ENCODE measurements around the gene ARHGEF33. TPM values are rescaled to one million over a fixed set of nuclear protein-coding genes. Genes with fewer than 3 reads are reported as not detected.

ARHGEF33 gene
- total RNA-seq, 2 experiments from 2014 or later, result 0.42 to 0.89 TPM

DNA sequence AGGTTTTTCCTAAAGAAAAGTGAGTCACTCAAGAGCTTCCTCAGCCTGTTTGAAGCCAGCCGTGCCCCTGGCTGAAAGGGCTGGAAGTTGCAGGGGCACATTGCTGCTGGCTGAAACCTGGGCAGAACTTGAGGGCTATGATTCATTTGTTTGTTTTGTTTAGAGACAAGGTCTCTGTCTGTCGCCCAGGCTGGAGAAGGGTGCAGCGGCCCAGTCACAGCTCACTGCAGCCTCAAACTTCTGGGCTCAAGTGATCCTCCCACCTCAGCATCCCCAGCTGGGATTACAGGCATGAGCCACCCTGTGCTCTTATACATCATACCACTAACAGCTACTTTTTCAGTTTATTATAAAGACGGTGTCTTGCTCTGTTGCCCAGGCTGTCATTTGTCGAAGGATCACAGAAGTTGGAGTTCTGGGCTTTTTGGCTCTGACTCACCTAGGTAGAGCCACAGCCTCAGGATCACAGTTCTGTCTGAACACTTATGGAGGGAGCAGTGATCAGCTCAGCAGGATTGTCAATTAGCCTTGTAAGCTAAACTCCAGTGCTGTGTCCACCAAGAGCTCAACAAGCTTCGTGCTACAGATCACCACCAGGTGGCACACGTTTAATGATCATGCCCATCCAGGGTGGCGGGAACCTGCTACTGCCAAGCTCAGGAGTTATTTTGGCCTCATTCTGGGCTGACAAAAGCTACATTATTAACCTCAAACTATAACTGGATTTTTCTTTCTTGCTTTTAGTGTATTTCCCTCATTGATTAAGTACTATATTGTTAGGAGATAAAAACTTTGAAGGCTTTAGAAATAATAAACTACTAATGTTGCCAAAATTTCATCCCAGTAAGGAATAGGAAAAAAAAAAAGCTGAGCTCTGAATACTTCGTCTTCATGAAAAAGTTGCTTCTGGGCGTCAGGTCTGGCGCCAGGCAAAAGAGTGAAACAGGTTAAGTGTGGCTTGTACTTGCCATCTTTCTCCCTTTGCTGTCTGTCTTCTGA lies 57.9 kb downstream of the ARHGEF33 start:
- ChIA-PET CTCF (interaction anchor here (0.7 to 3.1 kb wide), 13 partner anchors 10 to 284 kb away, joined by 3 to 21 read pairs (median 3); partner anchors contain the start of genes DHX57 and MORN2), POLR2A (no interaction called here)

DNA sequence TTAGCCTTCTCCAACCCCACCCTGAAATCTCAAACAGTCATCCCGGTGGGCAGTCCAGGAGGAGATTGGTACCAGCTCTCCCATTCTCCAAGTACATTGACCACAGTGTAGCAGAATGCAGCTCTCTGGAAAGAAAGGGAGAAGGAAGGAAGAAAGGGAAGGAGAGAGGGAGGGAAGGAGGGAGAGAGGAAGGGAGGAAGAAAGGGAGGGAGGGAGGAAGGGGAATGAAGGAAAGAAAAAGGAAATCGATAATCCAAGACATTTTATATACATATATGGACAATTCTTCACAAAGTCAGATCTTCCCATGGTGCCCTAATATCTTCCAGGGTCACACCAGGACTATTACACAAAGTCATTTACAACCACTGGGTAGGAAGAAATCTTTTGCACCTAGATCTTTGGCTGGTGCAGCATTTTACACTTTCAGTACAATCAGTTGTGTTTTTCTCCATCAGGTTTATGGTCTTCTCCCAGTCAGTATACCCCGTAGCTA lies 58.8 kb downstream of the ARHGEF33 start:
- CTCF ChIA-PET, result interaction anchor here (0.7 to 3.1 kb wide), 7 partner anchors 9 to 281 kb away, joined by 3 to 21 read pairs (median 4); partner anchors contain the start of genes DHX57 and MORN2
- POLR2A ChIA-PET, result no interaction called here

DNA sequence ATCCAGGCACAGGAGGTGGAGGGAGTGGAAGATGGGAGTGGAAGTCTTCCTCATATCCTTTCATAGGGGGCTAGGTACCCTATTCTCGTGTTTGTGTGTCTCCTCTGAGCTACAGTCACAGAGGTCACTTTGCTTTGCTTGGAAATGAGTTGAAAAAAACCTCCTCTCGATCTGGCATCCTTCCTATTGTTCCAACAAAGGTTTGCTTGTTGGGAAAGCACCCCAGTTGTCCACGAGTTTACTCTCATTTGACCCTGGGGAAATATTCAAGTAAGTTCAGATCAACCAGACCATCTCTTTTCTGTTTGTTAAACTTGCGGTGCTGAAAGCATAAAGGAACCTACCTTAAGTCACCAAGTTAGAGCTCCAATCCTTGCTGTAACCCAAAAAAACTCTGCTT lies 59.3 kb downstream of the ARHGEF33 start:
- ChIA-PET POLR2A (no interaction called here), CTCF (interaction anchor here (2.3 kb wide), 1 partner anchor 11 kb away, joined by 8 read pairs; no protein-coding TSS in a partner anchor)

DNA sequence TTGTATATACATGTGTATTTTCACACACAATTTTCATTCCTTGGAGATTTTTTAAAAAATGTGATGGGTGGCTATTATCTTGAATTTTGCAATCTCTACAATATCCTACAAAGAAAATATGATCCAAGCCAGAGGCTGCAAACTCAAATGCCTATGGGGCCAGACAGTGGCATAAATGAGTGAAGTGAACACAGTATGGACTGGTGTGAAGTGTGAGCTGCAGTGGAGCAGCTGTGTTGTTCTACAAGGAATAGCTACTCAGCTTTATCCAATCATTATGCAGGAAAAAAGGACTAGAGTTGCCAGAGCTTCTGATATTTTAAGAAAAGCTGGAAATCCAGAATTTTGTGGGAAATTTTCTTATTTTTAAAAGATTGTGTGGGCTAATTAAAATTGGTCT lies 62.1 kb downstream of the ARHGEF33 start:
- CTCF ChIA-PET, result no interaction called here

DNA sequence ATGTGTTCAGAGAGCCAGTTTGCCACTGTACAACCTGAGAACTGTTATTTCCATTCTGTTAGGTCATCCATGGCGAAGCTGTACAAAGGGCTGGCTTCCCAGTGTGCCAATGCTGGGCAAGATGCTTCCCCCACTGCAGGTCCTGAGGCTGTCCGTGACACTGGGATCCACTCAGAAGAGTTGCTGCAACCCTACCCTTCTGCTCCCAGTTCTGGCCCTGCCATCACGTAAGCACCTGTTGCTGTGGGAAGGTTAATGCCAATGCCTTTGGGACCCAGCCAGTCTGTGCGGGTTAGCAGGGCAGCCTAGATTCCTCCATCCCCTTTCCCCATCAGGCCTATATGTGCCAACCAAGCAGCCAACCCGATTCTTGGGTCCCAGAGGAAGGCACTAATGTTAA lies 68.3 kb downstream of the ARHGEF33 start:
- POLR2A ChIA-PET, result no interaction called here
- CTCF ChIA-PET, result interaction anchor here (1.5 kb wide), 1 partner anchor 10 kb away, joined by 3 read pairs; no protein-coding TSS in a partner anchor

More for the DNA sequence above, 62.1 kb downstream of the ARHGEF33 start:
- POLR2A ChIA-PET, result no interaction called here

DNA sequence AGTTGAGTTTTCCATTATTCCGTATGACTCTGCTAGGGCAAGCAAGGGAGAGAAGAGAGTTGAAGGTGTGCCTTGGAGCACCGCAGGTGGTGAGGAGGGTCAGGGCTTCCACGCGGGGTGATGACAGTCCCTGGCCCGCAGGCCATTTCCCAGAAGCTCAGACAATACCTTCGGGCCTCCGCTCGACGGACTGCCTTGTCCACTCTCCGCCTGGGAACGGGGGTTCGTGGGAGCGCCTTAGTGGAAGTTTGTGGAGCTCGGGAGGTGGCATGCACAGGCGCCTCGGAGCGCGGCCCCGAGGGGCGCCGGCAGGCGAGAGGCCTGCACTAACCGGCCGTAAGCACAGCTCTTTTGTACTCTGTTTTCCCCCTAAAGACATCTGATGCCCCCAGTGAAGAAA lies 69.8 kb downstream of the ARHGEF33 start:
- POLR2A ChIA-PET, result interaction anchor here (0.6 kb wide), 1 partner anchor 388 kb away, joined by 3 read pairs; no protein-coding TSS in a partner anchor
- CTCF ChIA-PET, result interaction anchor here (0.9 to 2.6 kb wide), 4 partner anchors 9 to 269 kb away, joined by 3 to 8 read pairs (median 3); no protein-coding TSS in a partner anchor

DNA sequence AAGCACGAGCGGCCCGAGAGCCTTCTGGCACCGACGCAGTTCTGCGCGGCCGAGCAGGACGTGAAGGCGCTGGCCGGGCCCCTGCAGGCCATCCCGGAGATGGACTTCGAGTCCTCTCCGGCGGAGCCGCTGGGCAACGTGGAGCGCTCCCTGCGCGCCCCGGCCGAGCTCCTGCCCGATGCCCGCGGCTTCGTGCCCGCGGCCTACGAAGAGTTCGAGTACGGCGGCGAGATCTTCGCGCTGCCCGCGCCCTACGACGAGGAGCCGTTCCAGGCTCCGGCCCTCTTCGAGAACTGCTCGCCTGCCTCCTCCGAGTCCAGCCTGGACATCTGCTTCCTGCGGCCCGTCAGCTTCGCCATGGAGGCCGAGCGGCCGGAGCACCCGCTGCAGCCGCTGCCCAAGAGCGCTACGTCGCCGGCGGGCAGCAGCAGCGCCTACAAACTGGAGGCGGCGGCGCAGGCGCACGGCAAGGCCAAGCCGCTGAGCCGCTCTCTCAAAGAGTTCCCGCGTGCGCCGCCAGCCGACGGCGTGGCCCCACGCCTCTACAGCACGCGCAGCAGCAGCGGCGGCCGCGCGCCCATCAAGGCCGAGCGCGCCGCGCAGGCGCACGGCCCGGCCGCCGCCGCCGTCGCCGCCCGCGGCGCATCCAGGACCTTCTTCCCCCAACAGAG lies 70.4 kb downstream of the ARHGEF33 start:
- CTCF ChIA-PET, result interaction anchor here (0.6 to 2.6 kb wide), 5 partner anchors 10 to 412 kb away, joined by 3 to 8 read pairs (median 3); no protein-coding TSS in a partner anchor
- POLR2A ChIA-PET, result interaction anchor here (0.6 kb wide), 1 partner anchor 387 kb away, joined by 3 read pairs; no protein-coding TSS in a partner anchor

DNA sequence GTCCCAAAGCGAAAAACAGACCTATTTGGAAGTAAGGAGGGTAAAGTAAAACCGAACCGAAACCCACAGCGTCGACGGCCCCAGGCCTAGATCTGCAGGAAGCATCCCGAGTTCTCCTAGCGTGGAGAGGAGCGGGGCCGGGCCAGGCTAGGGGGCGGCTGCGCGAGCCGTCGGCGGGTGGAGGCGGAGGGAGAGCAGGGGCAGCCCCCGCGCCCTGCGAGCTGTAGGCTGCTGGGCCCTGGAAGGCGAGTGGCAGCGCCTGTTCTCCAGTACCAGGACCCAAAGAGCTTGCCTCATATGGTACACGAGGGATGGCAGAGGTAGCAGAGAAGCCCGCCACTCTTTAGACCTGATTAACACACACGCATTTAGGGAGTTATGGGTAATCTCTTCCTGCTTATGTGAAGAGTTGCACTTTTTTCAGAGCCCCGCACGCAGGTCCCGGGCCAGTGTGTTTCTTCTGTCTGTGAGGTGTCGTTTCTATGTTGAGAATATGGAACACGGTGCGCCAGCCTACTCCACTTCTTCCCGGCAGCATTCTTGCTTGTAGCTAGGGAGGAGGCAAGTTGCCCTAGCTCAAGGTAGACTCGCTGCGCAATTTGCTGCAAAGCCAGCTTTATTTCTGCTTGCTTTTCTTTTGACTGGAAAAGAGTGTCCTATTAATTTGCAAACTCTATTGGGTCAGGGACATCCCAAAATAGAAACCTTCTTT lies 71.1 kb downstream of the ARHGEF33 start:
- ChIA-PET CTCF (interaction anchor here (0.6 to 2.6 kb wide), 3 partner anchors 11 to 413 kb away, joined by 3 to 8 read pairs (median 4); no protein-coding TSS in a partner anchor), POLR2A (no interaction called here)

DNA sequence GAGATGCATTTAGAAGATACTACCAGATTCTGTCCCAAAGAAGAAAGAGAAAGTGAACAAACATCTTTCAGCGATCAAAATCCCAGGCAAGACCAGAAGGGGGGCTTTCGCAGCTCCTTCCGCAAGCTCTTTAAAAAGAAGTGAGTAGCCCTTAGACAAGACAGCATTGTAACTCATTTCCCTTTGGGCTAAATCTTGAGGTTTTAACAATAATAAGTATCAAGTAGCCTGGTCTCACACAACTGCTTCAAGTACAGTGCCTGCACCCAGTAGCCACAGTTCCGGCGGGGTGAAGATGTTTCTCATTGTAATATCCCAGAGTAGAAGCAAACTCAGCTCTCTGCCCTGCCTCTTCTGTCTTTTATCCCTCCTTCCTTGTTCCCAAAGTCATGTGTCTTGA lies 76.3 kb downstream of the ARHGEF33 start:
- CTCF ChIA-PET, result interaction anchor here (0.6 kb wide), 1 partner anchor 137 kb away, joined by 5 read pairs; no protein-coding TSS in a partner anchor

DNA sequence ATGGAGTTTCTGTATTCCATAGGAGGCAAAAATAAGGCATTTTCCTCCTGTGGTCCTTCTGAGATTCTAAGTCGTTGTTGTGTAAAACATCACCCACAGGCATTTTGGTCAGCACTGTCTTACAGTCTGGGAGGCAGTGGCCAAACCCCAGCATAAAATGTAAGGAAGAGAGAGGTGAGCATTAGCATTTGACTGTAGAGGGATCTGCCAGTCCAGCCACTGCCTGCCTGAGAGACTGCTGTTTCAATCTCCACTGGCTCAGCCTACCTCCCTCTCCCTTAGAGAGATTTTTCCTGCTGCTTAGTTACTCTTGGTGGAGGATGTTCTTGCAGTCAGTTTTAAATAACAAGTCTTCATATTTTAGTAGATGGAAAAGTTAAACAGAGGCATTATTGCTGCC lies 77.0 kb downstream of the ARHGEF33 start:
- POLR2A ChIA-PET, result no interaction called here
- CTCF ChIA-PET, result no interaction called here

More for the DNA sequence above, 76.3 kb downstream of the ARHGEF33 start:
- POLR2A ChIA-PET, result no interaction called here

DNA sequence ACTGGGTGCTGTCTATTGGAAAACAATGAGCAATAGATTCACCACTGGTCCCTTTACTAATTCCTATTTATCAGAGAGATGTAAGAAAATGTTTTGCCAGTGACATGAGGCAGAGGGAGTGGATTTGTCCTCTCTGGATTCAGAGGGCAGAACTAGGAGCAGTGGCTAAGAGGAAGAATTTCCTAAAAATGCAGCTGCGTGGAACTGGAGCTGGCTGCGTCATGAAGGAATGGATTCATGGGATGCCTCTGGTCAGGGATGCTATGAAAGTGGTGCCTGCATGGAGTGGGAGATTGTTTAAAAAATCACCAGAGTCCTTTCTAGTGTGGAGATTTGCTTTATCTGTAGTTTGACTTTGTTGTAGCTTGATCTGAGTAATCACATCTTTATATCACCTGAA lies 78.3 kb downstream of the ARHGEF33 start:
- ChIA-PET CTCF (no interaction called here), POLR2A (no interaction called here)

DNA sequence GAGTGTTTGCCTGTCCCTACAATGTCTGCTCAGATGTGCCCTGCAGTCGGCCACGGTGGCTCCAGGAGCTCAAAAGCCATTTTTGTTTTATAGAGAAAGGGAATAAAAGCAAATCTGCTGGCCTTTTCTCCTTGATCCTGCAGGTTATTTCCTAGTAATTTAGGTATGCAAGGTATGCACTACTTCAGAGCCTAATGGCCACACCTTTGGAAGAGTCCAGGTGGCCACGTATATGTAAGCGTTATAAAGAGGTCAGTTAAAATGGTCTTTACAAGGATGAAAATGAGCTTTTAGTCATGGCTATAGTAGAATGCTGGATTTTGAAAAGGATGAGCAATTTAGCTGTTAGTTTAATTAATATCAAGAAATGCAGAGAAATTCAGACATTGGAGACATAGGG lies 81.7 kb downstream of the ARHGEF33 start:
- ChIA-PET POLR2A (no interaction called here), CTCF (no interaction called here)

DNA sequence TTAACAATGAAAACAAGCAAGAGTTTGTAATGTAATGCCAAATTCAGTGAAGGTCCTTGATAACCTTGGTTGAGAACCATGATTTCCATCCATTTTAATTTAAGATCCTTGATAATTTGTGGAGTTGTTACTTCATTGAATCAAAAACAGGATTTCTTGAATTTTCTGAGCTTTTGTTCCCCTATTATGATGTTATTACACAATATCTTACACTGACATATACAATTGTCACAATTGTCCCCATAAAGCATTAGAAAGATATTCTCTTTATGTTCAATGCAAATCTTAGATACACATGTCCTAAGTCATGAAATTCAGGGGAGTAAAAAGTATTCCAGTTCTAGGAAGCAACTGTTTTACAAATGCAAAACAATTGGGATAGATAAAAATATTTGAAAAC lies 83.6 kb downstream of the ARHGEF33 start:
- ChIA-PET POLR2A (no interaction called here), CTCF (no interaction called here)

DNA sequence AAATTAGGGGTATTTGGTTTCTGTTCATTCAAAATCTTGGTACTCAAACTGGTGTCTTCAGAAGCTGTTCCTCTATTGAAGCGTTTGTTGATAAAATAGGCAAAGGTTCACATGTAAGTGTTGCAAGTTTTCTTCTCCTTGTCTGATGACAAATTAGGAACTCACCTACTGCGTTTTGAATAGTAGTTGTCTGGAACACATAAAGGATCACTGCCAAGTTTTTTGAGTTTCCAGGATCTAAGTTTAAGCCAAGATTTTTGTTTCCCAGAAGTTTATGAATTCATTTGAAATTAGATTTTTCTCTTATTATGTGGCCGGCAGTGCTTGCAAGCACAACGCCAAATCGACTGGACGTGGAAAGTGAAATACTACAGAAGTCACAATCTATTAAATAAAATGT lies 85.4 kb downstream of the ARHGEF33 start:
- CTCF ChIA-PET, result no interaction called here
- POLR2A ChIA-PET, result no interaction called here

DNA sequence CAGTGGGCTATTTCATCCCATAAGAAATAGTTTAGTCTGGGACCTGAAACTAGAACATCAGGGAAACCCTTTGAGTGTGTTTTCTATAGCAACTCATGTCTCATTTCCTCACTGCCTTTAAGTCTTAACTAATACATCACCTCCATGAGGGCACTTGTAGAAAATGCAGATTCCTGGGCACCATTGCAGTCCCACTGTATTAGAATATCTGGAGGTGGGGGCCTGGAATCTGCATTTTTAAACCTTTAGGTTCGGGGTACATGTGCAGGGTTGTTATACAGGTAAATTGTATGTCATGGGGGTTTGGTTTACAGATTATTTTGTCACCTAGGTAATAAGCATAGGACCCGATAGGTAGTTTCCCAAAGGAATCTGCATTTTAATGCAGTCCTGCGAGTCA lies 87.4 kb downstream of the ARHGEF33 start:
- ChIA-PET POLR2A (no interaction called here), CTCF (no interaction called here)

DNA sequence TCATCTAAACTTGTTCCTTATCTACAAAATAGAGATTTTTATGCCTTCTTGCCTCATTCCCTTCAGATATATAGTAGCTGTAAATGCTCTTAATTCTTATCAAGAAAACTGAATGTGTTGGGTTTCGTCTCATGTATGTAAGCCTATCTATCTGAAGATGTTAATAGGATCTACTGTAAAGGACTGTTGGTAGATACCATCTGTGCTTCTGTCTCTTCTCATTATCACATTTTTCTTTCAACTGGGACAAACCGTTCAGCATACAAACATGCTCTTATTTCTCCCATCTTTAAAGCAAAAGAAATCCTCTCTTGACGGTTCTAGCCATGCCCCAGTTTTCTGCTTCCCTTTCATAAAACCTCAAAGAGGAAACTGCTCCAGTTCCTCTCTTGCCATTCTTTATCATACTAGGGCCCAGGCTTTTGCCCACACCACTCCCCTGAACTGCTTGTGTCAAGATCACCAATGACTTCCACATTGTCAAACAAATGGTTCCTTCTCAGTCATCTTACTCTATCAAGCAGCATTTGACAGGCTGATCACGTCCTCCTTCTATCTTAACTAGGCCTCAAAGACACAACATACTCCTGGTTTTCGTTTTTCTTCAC lies 88.7 kb downstream of the ARHGEF33 start:
- ChIA-PET CTCF (no interaction called here), POLR2A (no interaction called here)

DNA sequence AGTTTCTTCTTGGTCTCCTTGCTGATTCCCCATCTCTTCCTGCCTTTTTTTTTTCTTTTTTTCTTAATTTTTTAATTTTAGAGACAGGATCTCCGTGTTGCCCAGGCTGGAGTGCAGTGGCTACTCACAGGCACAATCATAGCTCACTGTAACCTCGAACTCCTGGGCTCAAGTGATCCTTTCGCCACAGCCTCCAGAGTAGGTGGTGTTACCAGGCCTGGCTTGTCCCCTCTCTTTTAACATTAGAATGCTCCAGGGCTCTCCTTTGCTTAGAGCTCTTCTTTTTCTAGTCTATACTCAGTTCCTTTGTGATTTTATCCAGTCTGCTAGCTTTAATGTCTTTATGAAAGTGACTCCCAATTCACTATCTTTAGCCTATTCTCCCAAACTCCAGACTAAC lies 89.2 kb downstream of the ARHGEF33 start:
- ChIA-PET POLR2A (no interaction called here), CTCF (no interaction called here)

DNA sequence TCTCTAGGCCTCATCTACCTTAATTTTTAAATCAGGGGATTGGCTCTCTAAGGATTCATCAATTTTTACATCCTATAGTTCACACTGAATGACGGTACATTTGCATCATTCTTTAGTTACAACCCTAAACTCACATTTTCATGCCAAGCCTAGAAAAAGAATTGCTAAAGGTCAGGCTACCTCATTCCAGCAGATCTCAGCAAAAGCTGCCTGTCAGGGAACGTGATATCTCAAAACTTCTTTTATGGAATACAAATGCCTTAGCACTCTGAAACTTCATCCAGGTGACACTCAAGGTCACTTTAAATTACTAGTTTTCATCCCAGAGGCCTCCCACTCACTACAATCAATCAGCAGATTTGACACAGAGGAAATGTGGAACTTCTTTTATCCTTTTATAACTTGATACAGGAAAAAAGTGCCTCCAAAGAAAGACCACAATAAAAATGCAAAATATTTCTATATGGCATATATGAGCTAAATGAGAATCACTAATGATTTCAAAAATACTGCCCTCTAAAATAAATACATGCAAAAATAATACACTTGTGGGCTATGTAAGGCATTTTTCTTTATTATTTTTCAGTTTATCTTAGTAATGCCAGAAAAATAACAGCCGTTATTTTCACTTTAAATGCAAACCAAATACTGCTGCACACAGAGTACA lies 91.5 kb downstream of the ARHGEF33 start:
- POLR2A ChIA-PET, result interaction anchor here (0.6 kb wide), 1 partner anchor 164 kb away, joined by 4 read pairs; no protein-coding TSS in a partner anchor
- CTCF ChIA-PET, result no interaction called here

All from activated CD8-positive, alpha-beta memory T cell treated with anti-CD3 and anti-CD28 coated beads for 36 hours (primary cell).